Smooth muscle cell (in vitro differentiated cells): ENCODE data around the gene DACT3. TPM values are rescaled to one million over a fixed set of nuclear protein-coding genes. Genes with fewer than 3 reads are reported as not detected.

Experiments
- DNase-seq: peaks from one replicate; lab custom pipeline; 2025; ENCODE audit not compliant: unreplicated experiment; lab: John Stamatoyannopoulos, UW
- H2AFZ ChIP-seq: fragments of 200-600 bp; sonication (generic); 2 replicates; pipeline ENCODE4 v1.6.0; 2016; ENCODE audit warnings: antibody characterized with exemption, low read depth, mild to moderate bottlenecking
- H3F3A ChIP-seq: fragments of 200-600 bp; sonication (generic); 2 replicates; pipeline ENCODE4 v1.6.0; 2017; ENCODE audit warnings: antibody characterized with exemption, low read depth
- H3K27ac ChIP-seq: fragments of 200-600 bp; sonication (generic); 2 replicates; pipeline ENCODE4 v1.5.1; 2016; ENCODE audit warnings: low read depth, mild to moderate bottlenecking
- H3K27me3 ChIP-seq: fragments of 200-600 bp; sonication (generic); 2 replicates; pipeline ENCODE4 v1.6.1; 2016; ENCODE audit warnings: low read depth, mild to moderate bottlenecking
- H3K36me3 ChIP-seq: fragments of 200-600 bp; sonication (generic); 2 replicates; pipeline ENCODE4 v1.5.1; 2016; ENCODE audit warnings: low read depth
- H3K4me1 ChIP-seq: fragments of 200-600 bp; sonication (generic); 2 replicates; pipeline ENCODE4 v1.5.1; 2016; ENCODE audit warnings: low read depth
- H3K4me2 ChIP-seq: fragments of 200-600 bp; sonication (generic); 2 replicates; pipeline ENCODE4 v1.6.0; 2016; ENCODE audit warnings: mild to moderate bottlenecking
- H3K4me3 ChIP-seq: fragments of 200-600 bp; sonication (generic); 2 replicates; pipeline ENCODE4 v1.5.1; 2016; ENCODE audit warnings: mild to moderate bottlenecking
- H3K79me2 ChIP-seq: fragments of 200-600 bp; sonication (generic); 2 replicates; pipeline ENCODE4 v1.6.0; 2016; ENCODE audit warnings: low read depth, mild to moderate bottlenecking
- H3K9ac ChIP-seq: fragments of 200-600 bp; sonication (generic); 2 replicates; pipeline ENCODE4 v1.6.0; 2016; ENCODE audit warnings: low read depth
- H3K9me3 ChIP-seq: fragments of 200-600 bp; sonication (generic); replicated peaks from 2 replicates; pipeline ENCODE4 v1.5.1; 2016; ENCODE audit warnings: low read depth
- H4K20me1 ChIP-seq: fragments of 200-600 bp; sonication (generic); 2 replicates; pipeline ENCODE4 v1.6.0; 2016; ENCODE audit warnings: low read depth
- CTCF ChIP-seq: fragments of 200-600 bp; sonication (generic); IDR thresholded peaks from 2 replicates; pipeline ENCODE4 v1.5.1; 2017; ENCODE audit warnings: borderline replicate concordance, mild to moderate bottlenecking, antibody characterized with exemption; ENCODE audit not compliant: insufficient read depth, poor library complexity, severe bottlenecking
- WGBS: methylation state at CpG from one replicate; pipeline ENCODE4 v1.1.7; 2016; ENCODE audit warnings: low lambda C conversion rate; 5-methylcytosine and 5-hydroxymethylcytosine counted together
- polyA plus RNA-seq: library from polyadenylated mRNA; unstranded; fragments of >200 nt; fragmentation: Nextera tagmentation; extraction: Ambion mirVana; gene quantifications from 2 replicates; pipeline ENCODE4 v1.2.1, GENCODE V29; 2016
- total RNA-seq: library from RNA; depleted of rRNA; stranded (reverse); fragments of >200 nt; gene quantifications from 2 replicates; pipeline ENCODE4 v1.2.3, GENCODE V29; 2014

The DACT3 gene
- total and polyA plus RNA-seq, 2 experiments from 2014 or later: 6.2 to 22.7 TPM

- Histone ChIP-seq H3K9me3 (no peaks in the 10 kb centered on the region), H2AFZ (no peak overlapping the region), H4K20me1 (peaks cover 63% of the 10 kb centered on the region), H3K36me3 (no peaks in the 10 kb centered on the region), H3K4me1 (peaks cover 16% of the 10 kb centered on the region), H3K27ac (no peak overlapping the region), H3K4me2 (no peak overlapping the region), H3K4me3 (no peak overlapping the region), H3K27me3 (no peaks in the 10 kb centered on the region), H3K79me2 (peaks cover 44% of the 10 kb centered on the region), H3K9ac (no peak overlapping the region), H3F3A (peaks cover 3% of the 10 kb centered on the region)
- 95% methylated on average over 12 of the region's 12 CpGs for WGBS
- no peak for DNase-seq
- TF ChIP-seq CTCF: no peak
Measured at GRCh38 chr19:46606681-46607447, 54.1 kb downstream of the DACT3 start.

GRCh38 chr19:46606019-46606418 lies 55.0 kb downstream of the DACT3 start:
- H3K4me1 ChIP-seq: peaks cover 16% of the 10 kb centered on the region
- 97% methylated on average over 11 of the region's 11 CpGs for WGBS
- H3K4me2 ChIP-seq: no peak overlapping the region
- H3K27me3 ChIP-seq: no peaks in the 10 kb centered on the region
- peaks cover 3% of the 10 kb centered on the region for H3F3A ChIP-seq
- H3K4me3 ChIP-seq: no peak overlapping the region
- H4K20me1 ChIP-seq: peaks cover 63% of the 10 kb centered on the region
- H3K9me3 ChIP-seq: no peaks in the 10 kb centered on the region
- H3K79me2 ChIP-seq: peaks cover 51% of the 10 kb centered on the region
- no peaks in the 10 kb centered on the region for H3K36me3 ChIP-seq
- DNase-seq: no peak
- H3K27ac ChIP-seq: no peak overlapping the region
- no peak overlapping the region for H3K9ac ChIP-seq
- no peak overlapping the region for H2AFZ ChIP-seq
- no peak for TF ChIP-seq CTCF

GRCh38 chr19:46605356-46605821 lies 55.6 kb downstream of the DACT3 start:
- peaks cover 51% of the 10 kb centered on the region for H3K79me2 ChIP-seq
- H2AFZ ChIP-seq: no peak overlapping the region
- H4K20me1 ChIP-seq: peaks cover 63% of the 10 kb centered on the region
- H3K36me3 ChIP-seq: no peaks in the 10 kb centered on the region
- no peak overlapping the region for H3K4me3 ChIP-seq
- WGBS: 94% methylated on average over 16 of the region's 16 CpGs
- no peak overlapping the region for H3K27ac ChIP-seq
- no peak for TF ChIP-seq CTCF
- H3K9ac ChIP-seq: no peak overlapping the region
- no peaks in the 10 kb centered on the region for H3K9me3 ChIP-seq
- H3F3A ChIP-seq: peaks cover 3% of the 10 kb centered on the region
- no peak for DNase-seq
- peaks cover 16% of the 10 kb centered on the region for H3K4me1 ChIP-seq
- no peaks in the 10 kb centered on the region for H3K27me3 ChIP-seq
- H3K4me2 ChIP-seq: no peak overlapping the region
